ENCODE data around the gene LY6G6D. TPM values are rescaled to one million over a fixed set of nuclear protein-coding genes. Genes with fewer than 3 reads are reported as not detected.

The LY6G6D gene
- total and polyA plus RNA-seq, 2 of the 13 experiments (the other 11 are each of a cell fraction or from before 2014, with no cell fraction given), result not detected

GRCh38 chr6:31739639-31740396 lies 24.7 kb downstream of the LY6G6D start, which contains the start of gene MSH5 (continued):
- peak; percentile 91 for TF ChIP-seq ZNF20 (CRISPR knock-in tag; IDR thresholded peaks at IDR 0.05)
- TF ChIP-seq KDM6A (CRISPR knock-in tag; IDR thresholded peaks at IDR 0.05; ENCODE audit: low read depth), result no peak; the same call in 1 of the 2 replicates
- TF ChIP-seq, protein P1, sequence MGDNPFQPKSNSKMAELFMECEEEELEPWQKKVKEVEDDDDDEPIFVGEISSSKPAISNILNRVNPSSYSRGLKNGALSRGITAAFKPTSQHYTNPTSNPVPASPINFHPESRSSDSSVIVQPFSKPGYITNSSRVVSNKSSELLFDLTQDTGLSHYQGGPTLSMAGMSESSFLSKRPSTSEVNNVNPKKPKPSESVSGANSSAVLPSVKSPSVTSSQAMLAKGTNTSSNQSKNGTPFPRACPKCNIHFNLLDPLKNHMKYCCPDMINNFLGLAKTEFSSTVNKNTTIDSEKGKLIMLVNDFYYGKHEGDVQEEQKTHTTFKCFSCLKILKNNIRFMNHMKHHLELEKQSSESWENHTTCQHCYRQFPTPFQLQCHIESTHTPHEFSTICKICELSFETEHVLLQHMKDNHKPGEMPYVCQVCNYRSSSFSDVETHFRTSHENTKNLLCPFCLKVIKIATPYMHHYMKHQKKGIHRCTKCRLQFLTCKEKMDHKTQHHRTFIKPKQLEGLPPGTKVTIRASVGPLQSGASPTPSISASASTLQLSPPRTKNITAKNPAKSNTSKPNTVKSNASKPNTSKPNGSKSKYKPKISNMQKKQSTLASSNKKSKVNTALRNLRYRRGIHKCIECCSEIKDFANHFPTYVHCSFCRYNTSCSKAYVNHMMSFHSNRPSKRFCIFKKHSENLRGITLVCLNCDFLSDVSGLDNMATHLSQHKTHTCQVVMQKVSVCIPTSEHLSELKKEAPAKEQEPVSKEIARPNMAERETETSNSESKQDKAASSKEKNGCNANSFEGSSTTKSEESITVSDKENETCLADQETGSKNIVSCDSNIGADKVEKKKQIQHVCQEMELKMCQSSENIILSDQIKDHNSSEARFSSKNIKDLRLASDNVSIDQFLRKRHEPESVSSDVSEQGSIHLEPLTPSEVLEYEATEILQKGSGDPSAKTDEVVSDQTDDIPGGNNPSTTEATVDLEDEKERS (CRISPR knock-in tag; IDR thresholded peaks at IDR 0.05), result peak; percentile 79
- no peak for TF ChIP-seq ZBTB21 (CRISPR knock-in tag; IDR thresholded peaks at IDR 0.05)
- TF ChIP-seq, protein P2, sequence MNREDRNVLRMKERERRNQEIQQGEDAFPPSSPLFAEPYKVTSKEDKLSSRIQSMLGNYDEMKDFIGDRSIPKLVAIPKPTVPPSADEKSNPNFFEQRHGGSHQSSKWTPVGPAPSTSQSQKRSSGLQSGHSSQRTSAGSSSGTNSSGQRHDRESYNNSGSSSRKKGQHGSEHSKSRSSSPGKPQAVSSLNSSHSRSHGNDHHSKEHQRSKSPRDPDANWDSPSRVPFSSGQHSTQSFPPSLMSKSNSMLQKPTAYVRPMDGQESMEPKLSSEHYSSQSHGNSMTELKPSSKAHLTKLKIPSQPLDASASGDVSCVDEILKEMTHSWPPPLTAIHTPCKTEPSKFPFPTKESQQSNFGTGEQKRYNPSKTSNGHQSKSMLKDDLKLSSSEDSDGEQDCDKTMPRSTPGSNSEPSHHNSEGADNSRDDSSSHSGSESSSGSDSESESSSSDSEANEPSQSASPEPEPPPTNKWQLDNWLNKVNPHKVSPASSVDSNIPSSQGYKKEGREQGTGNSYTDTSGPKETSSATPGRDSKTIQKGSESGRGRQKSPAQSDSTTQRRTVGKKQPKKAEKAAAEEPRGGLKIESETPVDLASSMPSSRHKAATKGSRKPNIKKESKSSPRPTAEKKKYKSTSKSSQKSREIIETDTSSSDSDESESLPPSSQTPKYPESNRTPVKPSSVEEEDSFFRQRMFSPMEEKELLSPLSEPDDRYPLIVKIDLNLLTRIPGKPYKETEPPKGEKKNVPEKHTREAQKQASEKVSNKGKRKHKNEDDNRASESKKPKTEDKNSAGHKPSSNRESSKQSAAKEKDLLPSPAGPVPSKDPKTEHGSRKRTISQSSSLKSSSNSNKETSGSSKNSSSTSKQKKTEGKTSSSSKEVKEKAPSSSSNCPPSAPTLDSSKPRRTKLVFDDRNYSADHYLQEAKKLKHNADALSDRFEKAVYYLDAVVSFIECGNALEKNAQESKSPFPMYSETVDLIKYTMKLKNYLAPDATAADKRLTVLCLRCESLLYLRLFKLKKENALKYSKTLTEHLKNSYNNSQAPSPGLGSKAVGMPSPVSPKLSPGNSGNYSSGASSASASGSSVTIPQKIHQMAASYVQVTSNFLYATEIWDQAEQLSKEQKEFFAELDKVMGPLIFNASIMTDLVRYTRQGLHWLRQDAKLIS (CRISPR knock-in tag; IDR thresholded peaks at IDR 0.05), result no peak
- no peak for TF ChIP-seq MATR3 (CRISPR knock-in tag; IDR thresholded peaks at IDR 0.05)
- TF ChIP-seq SUZ12 (IDR thresholded peaks at IDR 0.05; ENCODE audit: low read depth, low read length), result no peak
- TF ChIP-seq DMAP1 (CRISPR knock-in tag; IDR thresholded peaks at IDR 0.05), result peak; percentile 97
- TF ChIP-seq ZFP36L2 (CRISPR knock-in tag; IDR thresholded peaks at IDR 0.05), result 0 out of 2 replicates have a peak, but pooled peaks have one; percentile 60
- no peak for TF ChIP-seq MAX (IDR thresholded peaks at IDR 0.05)
- no peak for TF ChIP-seq SNRNP70 (IDR thresholded peaks at IDR 0.05; ENCODE audit: low read depth, low read length)
- peak; percentile 99 for TF ChIP-seq ZNF280B (CRISPR knock-in tag; IDR thresholded peaks at IDR 0.05; ENCODE audit: borderline replicate concordance)
- TF ChIP-seq PPARG (CRISPR knock-in tag; conservative IDR thresholded peaks at IDR 0.05), result peak; percentile 29; the same call in 1 of the 2 replicates
- no peak for TF ChIP-seq ZNF12 (CRISPR knock-in tag; IDR thresholded peaks at IDR 0.05)
- peak; percentile 95 for TF ChIP-seq SAFB2 (CRISPR knock-in tag; IDR thresholded peaks at IDR 0.05; ENCODE audit: borderline replicate concordance, low read depth)
- TF ChIP-seq HNF1B (CRISPR knock-in tag; IDR thresholded peaks at IDR 0.05), result peak; percentile 93
- TF ChIP-seq, protein P3, sequence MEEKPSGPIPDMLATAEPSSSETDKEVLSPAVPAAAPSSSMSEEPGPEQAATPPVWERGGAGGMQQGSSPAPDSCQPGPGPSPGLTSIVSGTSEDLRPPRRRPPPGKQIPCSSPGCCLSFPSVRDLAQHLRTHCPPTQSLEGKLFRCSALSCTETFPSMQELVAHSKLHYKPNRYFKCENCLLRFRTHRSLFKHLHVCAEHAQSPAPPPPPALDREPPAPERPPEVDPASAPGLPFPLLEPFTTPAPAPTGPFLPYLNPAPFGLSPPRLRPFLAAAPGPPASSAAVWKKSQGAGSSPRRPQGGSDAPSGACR (CRISPR knock-in tag; IDR thresholded peaks at IDR 0.05), result no peak; the same call in 1 of the 2 replicates
- TF ChIP-seq ZNF619 (CRISPR knock-in tag; IDR thresholded peaks at IDR 0.05), result peak; percentile 60

Measured in HepG2 (cell line).